GM12864 (cell line): ENCODE measurements around the gene ERC1.

Experiments used
- DNase-seq: peaks from one replicate; pipeline ENCODE4 v3.0.0-alpha.2; 2011; ENCODE audit warnings: low read depth
- H3K4me3 ChIP-seq: 2 replicates; pipeline ENCODE4 v1.5.1; 2011; ENCODE audit warnings: mild to moderate bottlenecking, low read depth, low read length, control low read depth
- TF ChIP-seq, protein P1 (sequence below): IDR thresholded peaks from 2 replicates; pipeline ENCODE4 v1.5.1; 2011; ENCODE audit warnings: low read depth, mild to moderate bottlenecking, moderate library complexity, low read length, control low read depth, inconsistent platforms; ENCODE audit errors: missing control alignments

The ERC1 gene

DNA sequence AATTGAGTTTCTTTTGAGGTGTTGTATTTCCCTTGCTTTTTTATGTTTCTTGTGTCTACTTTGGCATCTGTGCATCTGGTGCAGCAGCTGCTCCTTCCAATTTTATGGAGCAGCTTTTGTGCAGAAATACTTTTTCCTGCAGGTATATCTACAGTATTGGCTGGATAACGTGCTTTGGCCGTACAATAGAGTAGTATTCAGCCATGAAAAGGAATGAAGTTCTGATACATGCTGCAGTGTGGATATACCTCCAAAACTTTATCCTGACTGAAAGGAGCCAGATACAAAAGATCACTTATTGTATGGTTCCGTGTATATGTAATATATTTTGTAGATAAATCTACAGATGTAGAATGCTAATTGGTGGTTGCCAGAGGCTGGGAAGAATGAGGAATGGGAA, 74.6 kb downstream of the ERC1 start:
- TF ChIP-seq, protein P1, sequence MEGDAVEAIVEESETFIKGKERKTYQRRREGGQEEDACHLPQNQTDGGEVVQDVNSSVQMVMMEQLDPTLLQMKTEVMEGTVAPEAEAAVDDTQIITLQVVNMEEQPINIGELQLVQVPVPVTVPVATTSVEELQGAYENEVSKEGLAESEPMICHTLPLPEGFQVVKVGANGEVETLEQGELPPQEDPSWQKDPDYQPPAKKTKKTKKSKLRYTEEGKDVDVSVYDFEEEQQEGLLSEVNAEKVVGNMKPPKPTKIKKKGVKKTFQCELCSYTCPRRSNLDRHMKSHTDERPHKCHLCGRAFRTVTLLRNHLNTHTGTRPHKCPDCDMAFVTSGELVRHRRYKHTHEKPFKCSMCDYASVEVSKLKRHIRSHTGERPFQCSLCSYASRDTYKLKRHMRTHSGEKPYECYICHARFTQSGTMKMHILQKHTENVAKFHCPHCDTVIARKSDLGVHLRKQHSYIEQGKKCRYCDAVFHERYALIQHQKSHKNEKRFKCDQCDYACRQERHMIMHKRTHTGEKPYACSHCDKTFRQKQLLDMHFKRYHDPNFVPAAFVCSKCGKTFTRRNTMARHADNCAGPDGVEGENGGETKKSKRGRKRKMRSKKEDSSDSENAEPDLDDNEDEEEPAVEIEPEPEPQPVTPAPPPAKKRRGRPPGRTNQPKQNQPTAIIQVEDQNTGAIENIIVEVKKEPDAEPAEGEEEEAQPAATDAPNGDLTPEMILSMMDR, result no peak
- no peak overlapping the region for H3K4me3 ChIP-seq
- no peak for DNase-seq

DNA sequence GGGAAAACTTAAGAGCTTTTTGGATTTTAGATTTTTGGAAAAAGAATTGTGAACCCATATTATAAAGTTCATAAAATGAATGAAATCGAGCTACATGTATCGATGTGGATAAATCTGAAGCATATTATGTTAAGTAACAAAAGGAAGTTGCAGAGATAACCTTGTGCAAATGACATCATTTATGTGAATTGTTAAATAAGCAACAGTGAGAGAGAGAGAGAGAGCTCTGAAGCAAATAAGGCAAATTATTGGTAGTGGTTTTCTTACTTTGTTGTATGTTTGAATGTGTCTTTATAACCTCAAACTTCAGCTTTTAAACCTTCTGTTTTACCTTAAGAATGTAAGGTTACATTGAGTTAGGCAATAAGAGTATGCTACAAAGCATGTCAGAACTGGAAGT, 78.8 kb downstream of the ERC1 start:
- H3K4me3 ChIP-seq, result no peak overlapping the region
- DNase-seq, result no peak
- TF ChIP-seq, protein P1, result no peak

DNA sequence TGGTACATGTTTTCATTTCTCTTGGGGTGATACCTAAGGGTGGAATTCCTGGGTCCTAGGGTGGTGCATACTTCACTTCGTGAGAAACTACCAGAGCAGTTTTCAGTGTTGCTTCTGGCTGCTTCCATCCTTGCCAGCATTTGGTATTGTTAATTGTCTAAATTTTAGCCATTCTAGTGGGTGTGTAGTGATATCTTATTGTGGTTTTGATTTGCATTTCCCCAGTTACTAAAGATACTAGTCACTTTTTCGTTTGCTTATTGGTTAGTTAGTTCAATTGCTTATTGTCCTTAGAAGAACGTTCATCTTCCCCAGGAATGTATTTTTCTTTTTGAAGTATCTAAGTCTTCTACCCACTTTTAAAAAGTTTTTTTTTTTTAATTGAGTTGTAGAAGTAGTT, 80.2 kb downstream of the ERC1 start:
- TF ChIP-seq, protein P1, result no peak
- no peak overlapping the region for H3K4me3 ChIP-seq
- DNase-seq, result no peak

DNA sequence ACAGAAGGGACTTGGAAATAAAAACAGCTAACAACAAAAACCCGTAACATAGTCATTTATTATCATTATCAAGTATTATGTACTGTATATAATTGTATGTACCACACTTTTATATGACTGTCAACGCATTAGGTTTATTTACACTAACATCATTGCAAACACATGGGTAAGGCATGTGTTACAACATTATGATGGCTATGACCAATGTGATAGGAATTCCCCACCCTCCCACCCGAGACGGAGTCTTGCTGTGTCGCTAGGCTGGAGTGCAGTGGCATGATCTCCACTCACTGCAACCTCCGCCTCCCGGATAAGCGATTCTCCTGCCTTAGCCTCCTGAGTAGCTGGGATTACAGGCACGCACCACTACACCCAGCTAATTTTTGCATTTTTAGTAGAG, 82.6 kb downstream of the ERC1 start:
- DNase-seq, result no peak
- no peak overlapping the region for H3K4me3 ChIP-seq
- TF ChIP-seq, protein P1, result no peak

DNA sequence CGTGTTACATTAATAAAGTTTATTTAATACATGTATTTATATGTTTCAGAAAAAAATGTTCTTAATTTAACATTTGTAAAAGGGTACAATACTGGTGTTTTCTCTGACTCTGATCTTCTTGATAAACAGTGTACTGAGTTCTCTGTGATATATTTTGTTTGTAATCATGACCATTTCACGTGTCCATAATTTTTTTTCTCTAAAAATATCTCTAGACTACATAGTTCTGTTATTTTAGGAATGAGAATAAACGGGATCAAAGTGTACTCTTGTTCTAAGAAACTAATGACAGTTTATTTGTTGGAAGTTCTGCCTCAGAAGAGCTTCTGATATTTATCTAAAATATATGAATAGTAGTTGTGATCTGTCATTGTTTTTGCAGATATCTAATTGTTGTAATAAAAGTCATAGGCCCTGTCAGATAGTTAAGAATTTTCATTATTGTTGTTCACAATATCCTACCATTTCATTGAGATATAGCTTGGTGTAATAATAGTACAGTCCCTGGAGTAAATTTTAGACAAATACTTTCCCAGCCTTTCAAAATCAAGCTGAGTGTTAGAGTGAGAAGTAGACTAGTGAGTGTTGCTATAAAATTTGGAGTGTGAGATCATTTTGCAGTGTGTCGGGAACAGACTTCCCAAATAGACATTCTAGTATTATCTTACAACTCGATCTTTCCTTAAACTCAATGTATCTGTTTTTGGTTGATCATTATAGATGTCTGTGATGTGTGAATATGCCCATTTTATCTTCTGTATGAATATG, 86.2 kb downstream of the ERC1 start:
- TF ChIP-seq, protein P1, result no peak
- no peak for DNase-seq
- no peak overlapping the region for H3K4me3 ChIP-seq

DNA sequence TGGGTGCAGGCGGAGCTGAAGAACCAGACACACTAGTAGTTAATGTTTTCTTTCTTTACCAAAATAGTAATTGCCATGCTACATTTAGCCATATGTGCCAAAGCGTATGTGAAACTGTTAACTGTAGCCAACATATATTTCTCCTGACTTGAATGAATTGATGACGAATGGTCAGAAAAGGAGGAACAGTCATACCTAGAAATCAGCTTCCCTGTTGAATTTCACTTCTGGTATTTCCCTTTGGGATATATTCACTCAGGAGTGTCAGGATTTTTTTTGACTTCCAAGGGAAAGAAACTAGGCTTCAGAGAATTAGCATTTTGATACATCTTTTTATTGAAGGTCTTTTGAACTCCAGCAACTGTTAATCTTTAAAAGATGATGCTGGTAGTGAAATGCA, 87.0 kb downstream of the ERC1 start:
- no peak for DNase-seq
- H3K4me3 ChIP-seq, result no peak overlapping the region
- TF ChIP-seq, protein P1, result no peak
